Heart left ventricle (tissue), 13 donors: Measurements from ENCODE around the gene PFKP.

ENCODE experiments used
- CTCF ChIP-seq, 12 donors: fragments of 200-600 bp; sonication (generic) in 4 of 12; IDR thresholded peaks; one replicate each; pipeline versions ENCODE4 v1.5.0 to v1.8.0; 2018 to 2022; ENCODE audit warnings: antibody characterized with exemption in 12 of 12, mild to moderate bottlenecking in 5 of 12
- POLR2A ChIP-seq, 2 donors: fragments of 450-650 bp; IDR thresholded peaks; one replicate each; pipeline ENCODE4 v1.6.1; 2017; ENCODE audit warnings: antibody characterized with exemption in 2 of 2, mild to moderate bottlenecking in 2 of 2, moderate library complexity in 2 of 2
- donor health status: ischemic (EF 13 %, LVEDD 7.1; RV severe dilation, severe dysfunction).
- donor health status: DM: no; HTN: yes; CAD: no.
- donor health status: DM: no; HTN: no; CAD: no.
- donor health status: ischemic (EF 25% LVEDD 6.9; RV normal size, moderate dysfunction).
- donor health status: ischemic (EF 25% LVEDD 5.7; RV mildly dilated, moderate dysfunction).
- donor health status: ischemic (EF 35%, LVEDD 5.7; RV mildly dilated, moderate dysfunction).
- donor health status: nonischemic (EF 11% LVEDD 7.7; RV severe dilation, severe dysfunction).
- donor health status: DM: yes; HTN: yes; CAD: no.
- donor health status: PGD.
- donor health status: ischemic (EF 29% LVEDD 5.4; RV normal size, mild dysfunction).
- donor health status: nonischemic (EF 23%, LVEDD 6.1; RV moderate dilation, normal function).

GRCh38 chr10:3068968-3069737 is 1.8 kb downstream of the PFKP start:
- TF ChIP-seq CTCF (IDR thresholded peaks at IDR 0.05), result no peak
- TF ChIP-seq POLR2A (IDR thresholded peaks at IDR 0.05), result no peak
